ENCODE measurements around the gene CNOT6.
"Not testable (repeated sequence)": the region's sequence is repeated elsewhere in the genome, so short reads cannot be mapped to it uniquely, and the experiment has no call there.

Gene CNOT6

DNA sequence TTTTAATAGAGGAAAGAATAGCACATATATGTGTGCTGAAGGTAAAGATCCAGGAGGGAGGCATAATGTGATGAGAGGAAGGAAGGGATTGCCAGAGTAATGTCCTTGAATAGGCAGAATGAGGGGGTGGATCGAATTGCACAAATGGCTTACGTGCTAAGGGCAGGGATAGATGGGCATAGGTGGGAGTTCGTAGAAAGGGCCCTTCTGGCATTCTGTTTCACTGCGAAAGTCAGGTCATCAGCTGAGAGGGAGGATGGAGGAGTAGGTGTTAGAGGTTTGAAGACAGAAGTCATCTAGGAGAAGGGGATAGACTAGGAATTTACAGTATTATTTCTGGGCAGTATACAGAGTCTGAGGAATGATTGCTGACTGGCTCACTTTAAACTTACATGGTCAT lies 32.1 kb downstream of the CNOT6 start:
- TF ChIP-seq ZFX (IDR thresholded peaks at IDR 0.05): no peak
- TF ChIP-seq, protein P1, sequence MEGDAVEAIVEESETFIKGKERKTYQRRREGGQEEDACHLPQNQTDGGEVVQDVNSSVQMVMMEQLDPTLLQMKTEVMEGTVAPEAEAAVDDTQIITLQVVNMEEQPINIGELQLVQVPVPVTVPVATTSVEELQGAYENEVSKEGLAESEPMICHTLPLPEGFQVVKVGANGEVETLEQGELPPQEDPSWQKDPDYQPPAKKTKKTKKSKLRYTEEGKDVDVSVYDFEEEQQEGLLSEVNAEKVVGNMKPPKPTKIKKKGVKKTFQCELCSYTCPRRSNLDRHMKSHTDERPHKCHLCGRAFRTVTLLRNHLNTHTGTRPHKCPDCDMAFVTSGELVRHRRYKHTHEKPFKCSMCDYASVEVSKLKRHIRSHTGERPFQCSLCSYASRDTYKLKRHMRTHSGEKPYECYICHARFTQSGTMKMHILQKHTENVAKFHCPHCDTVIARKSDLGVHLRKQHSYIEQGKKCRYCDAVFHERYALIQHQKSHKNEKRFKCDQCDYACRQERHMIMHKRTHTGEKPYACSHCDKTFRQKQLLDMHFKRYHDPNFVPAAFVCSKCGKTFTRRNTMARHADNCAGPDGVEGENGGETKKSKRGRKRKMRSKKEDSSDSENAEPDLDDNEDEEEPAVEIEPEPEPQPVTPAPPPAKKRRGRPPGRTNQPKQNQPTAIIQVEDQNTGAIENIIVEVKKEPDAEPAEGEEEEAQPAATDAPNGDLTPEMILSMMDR (conservative IDR thresholded peaks at IDR 0.05): no peak
- H3K27ac ChIP-seq: no peak overlapping the region

GRCh38 chr5:180527659-180528058 lies 33.5 kb downstream of the CNOT6 start:
- H3K27ac ChIP-seq: no peak overlapping the region
- no peak for TF ChIP-seq ZFX (IDR thresholded peaks at IDR 0.05)
- TF ChIP-seq, protein P1 (conservative IDR thresholded peaks at IDR 0.05): no peak

GRCh38 chr5:180531036-180531585 lies 36.9 kb downstream of the CNOT6 start:
- H3K27ac ChIP-seq: not testable (repeated sequence)

- no peak for TF ChIP-seq ZFX (IDR thresholded peaks at IDR 0.05)
- TF ChIP-seq, protein P1 (conservative IDR thresholded peaks at IDR 0.05): no peak
- no peak overlapping the region for H3K27ac ChIP-seq
Observed at GRCh38 chr5:180532268-180532667, 38.1 kb downstream of the CNOT6 start.

DNA sequence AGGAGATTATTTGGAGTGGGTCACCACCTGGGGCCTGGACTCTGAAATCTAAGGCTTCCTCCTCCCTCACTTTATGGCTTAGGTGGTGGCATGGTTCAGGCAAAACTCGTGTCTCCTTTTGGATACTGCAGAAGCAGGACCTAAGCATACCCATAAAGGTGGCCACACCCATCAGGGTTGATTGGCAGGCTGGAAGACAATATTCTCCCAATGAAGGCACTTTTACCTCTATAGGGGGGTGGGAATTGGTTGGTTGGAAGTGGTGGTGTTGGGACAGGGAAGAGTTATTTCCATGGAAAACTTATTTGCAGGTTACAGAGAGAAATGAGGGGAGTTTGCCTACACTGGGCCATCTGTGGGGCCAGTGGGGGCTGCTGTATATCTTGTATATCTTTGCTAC lies 39.7 kb downstream of the CNOT6 start:
- H3K27ac ChIP-seq: no peak overlapping the region
- TF ChIP-seq, protein P1 (conservative IDR thresholded peaks at IDR 0.05): no peak
- no peak for TF ChIP-seq ZFX (IDR thresholded peaks at IDR 0.05)

- no peak overlapping the region for H3K27ac ChIP-seq
- TF ChIP-seq, protein P1 (conservative IDR thresholded peaks at IDR 0.05): no peak
- TF ChIP-seq ZFX (IDR thresholded peaks at IDR 0.05): no peak
Observed at GRCh38 chr5:180535573-180535972, 41.4 kb downstream of the CNOT6 start.

GRCh38 chr5:180540050-180540694 lies 46.0 kb downstream of the CNOT6 start:
- no peak for TF ChIP-seq ZFX (IDR thresholded peaks at IDR 0.05)
- TF ChIP-seq, protein P1 (conservative IDR thresholded peaks at IDR 0.05): no peak
- H3K27ac ChIP-seq: no peak overlapping the region

DNA sequence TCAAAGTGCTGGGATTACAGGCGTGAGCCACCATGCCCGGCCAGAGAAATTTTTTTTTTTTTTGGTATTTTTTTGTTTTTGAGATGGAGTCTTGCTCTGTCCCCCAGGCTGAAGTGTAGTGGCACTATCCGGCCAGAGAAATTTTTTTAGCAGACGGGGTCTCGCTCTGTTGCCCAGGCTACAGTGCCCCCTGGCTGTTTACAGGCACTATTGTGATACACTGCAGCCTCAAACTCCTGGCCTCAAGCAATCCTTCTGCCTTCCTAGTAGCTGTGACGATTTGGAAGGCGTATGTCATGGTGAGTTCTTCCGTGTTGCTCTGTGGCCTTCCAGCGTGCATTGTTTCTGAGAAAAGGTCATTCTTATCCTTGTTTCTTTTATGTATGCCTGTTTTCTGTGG lies 47.5 kb downstream of the CNOT6 start:
- no peak for TF ChIP-seq ZFX (IDR thresholded peaks at IDR 0.05)
- TF ChIP-seq, protein P1 (conservative IDR thresholded peaks at IDR 0.05): no peak
- peak overlapping the region; percentile 19 for H3K27ac ChIP-seq
